HepG2 (cell line): ENCODE results near the gene MYO1C. TPM values are rescaled to one million over a fixed set of nuclear protein-coding genes. Genes with fewer than 3 reads are reported as not detected.

Experiments
- ATAC-seq: fragments of 200-7000 bp; cut with Tn5 transposase; 3 replicates; pipeline ENCODE4 v1.9.1; 2020; ENCODE audit warnings: mild to moderate bottlenecking, moderate library complexity
- BruUV-seq: library from RNA; stranded (reverse); fragments of 400-500 nt; replicated peaks from 2 replicates; lab custom pipeline; 2021; lab: Mats Ljungman, UMichigan
- CTCF ChIA-PET: fragments of 300-600 bp; formaldehyde crosslinking; extraction: SDS; loops from one replicate; lab custom pipeline; 2021; ENCODE audit warnings: low total read pairs, inconsistent platforms, low intra/inter-chr PET ratio; lab: Yijun Ruan, JAX
- POLR2A ChIA-PET: fragments of 350-600 bp; sonication (Branson Sonifier 250); formaldehyde crosslinking; loops from one replicate; lab custom pipeline; 2020; ENCODE audit warnings: antibody characterized with exemption, inconsistent platforms; lab: Yijun Ruan, JAX
- DNase-seq: peaks from one replicate; pipeline ENCODE4 v3.0.0-alpha.2; 2015; ENCODE audit warnings: low spot score
- FAIRE-seq: peaks from 3 replicates; lab custom pipeline; 2011; peaks lifted over from hg19 to GRCh38; lab: Jason Lieb, UNC
- H2AFZ ChIP-seq: one replicate; pipeline ENCODE4 v1.6.1; 2011; ENCODE audit warnings: low read length, inconsistent platforms
- H3K27ac ChIP-seq: fragments of 300-600 bp; 3 replicates; pipeline ENCODE4 v1.8.0; 2011; ENCODE audit warnings: mixed run types, mild to moderate bottlenecking, mixed read lengths, low read length, inconsistent platforms; ENCODE audit not compliant: insufficient read depth; ENCODE audit errors: extremely low read length
- H3K27me3 ChIP-seq, 2 experiments: fragments of 200-600 bp in 1 of 2; 2 replicates in 1 of 2; 3 replicates in 1 of 2; pipeline versions ENCODE4 v1.6.0 to v1.8.0; 2011; ENCODE audit warnings: low read length in 2 of 2, mild to moderate bottlenecking in 2 of 2, moderate library complexity in 2 of 2, inconsistent platforms in 1 of 2; ENCODE audit not compliant: insufficient read depth in 2 of 2, control insufficient read depth in 1 of 2
- H3K36me3 ChIP-seq, 2 experiments: fragments of 200-600 bp in 1 of 2; replicated peaks in 1 of 2; 2 replicates in 1 of 2; 3 replicates in 1 of 2; pipeline versions ENCODE4 v1.5.1 to v1.8.0; 2011; ENCODE audit warnings: low read length in 2 of 2, inconsistent platforms in 1 of 2; ENCODE audit not compliant: insufficient read depth in 2 of 2, control insufficient read depth in 1 of 2
- H3K4me1 ChIP-seq: 2 replicates; pipeline ENCODE4 v1.5.1; 2012; ENCODE audit warnings: low read length, inconsistent platforms; ENCODE audit not compliant: insufficient read depth
- H3K4me2 ChIP-seq: 2 replicates; pipeline ENCODE4 v1.6.0; 2011; ENCODE audit warnings: low read depth, low read length, inconsistent platforms
- H3K4me3 ChIP-seq, 3 experiments: fragments of 200-600 bp in 1 of 3; sonication (generic), shearing (Covaris generic) in 1 of 3; replicated peaks in 1 of 3; 2 replicates each; pipeline ENCODE4 v1.5.1; 2011 to 2016; ENCODE audit warnings: low read length in 3 of 3, inconsistent platforms in 2 of 3, low read depth in 2 of 3, mild to moderate bottlenecking in 2 of 3, control low read depth in 1 of 3, mixed read lengths in 1 of 3; ENCODE audit not compliant: insufficient read depth in 1 of 3
- H3K79me2 ChIP-seq: one replicate; pipeline ENCODE4 v1.6.1; 2011; ENCODE audit warnings: low read length, inconsistent platforms; ENCODE audit not compliant: insufficient read depth
- H3K9ac ChIP-seq: 2 replicates; pipeline ENCODE4 v1.6.0; 2011; ENCODE audit warnings: mild to moderate bottlenecking, low read depth, low read length, inconsistent platforms; ENCODE audit not compliant: insufficient read depth
- H3K9me3 ChIP-seq: 2 replicates; pipeline ENCODE4 v1.5.1; 2012; ENCODE audit warnings: mild to moderate bottlenecking, low read length
- H4K20me1 ChIP-seq: 2 replicates; pipeline ENCODE4 v1.6.0; 2011; ENCODE audit warnings: inconsistent platforms, mild to moderate bottlenecking, low read length, moderate library complexity; ENCODE audit not compliant: insufficient read depth
- DRAP1 ChIP-seq: IDR thresholded peaks from 2 replicates; pipeline ENCODE4 v1.6.1; 2016; ENCODE audit warnings: missing genetic modification reagents, missing compliant biosample characterization
- NR2C2 ChIP-seq: sonication (generic); formaldehyde crosslinking; IDR thresholded peaks from 2 replicates; pipeline ENCODE4 v1.4.0; 2020; ENCODE audit warnings: missing genetic modification reagents, mild to moderate bottlenecking, moderate library complexity, borderline replicate concordance
- ONECUT2 ChIP-seq: sonication (generic); formaldehyde crosslinking; IDR thresholded peaks from 2 replicates; pipeline ENCODE4 v1.4.0; 2020; ENCODE audit warnings: missing genetic modification reagents
- SAFB2 ChIP-seq: sonication (generic); formaldehyde crosslinking; IDR thresholded peaks from 2 replicates; pipeline ENCODE4 v1.5.1; 2020; ENCODE audit warnings: missing genetic modification reagents, low read depth, mild to moderate bottlenecking, borderline replicate concordance
- SIX4 ChIP-seq: sonication (generic); formaldehyde crosslinking; IDR thresholded peaks from 2 replicates; pipeline ENCODE4 v1.4.0; 2020; ENCODE audit warnings: missing genetic modification reagents
- ZBTB25 ChIP-seq: IDR thresholded peaks from 2 replicates; pipeline ENCODE4 v1.6.1; 2018; ENCODE audit warnings: missing genetic modification reagents
- ZNF484 ChIP-seq: sonication (generic); formaldehyde crosslinking; IDR thresholded peaks from 2 replicates; pipeline ENCODE4 v1.5.1; 2020; ENCODE audit warnings: mild to moderate bottlenecking, low read depth, missing genetic modification reagents, borderline replicate concordance
- ZNF703 ChIP-seq: sonication (generic); formaldehyde crosslinking; IDR thresholded peaks from 2 replicates; pipeline ENCODE4 v1.5.1; 2020; ENCODE audit warnings: missing genetic modification reagents, mild to moderate bottlenecking, moderate library complexity, borderline replicate concordance
- ZNF850 ChIP-seq: sonication (generic); formaldehyde crosslinking; conservative IDR thresholded peaks from 2 replicates; pipeline ENCODE4 v1.9.0; 2021; ENCODE audit warnings: mild to moderate bottlenecking, missing genetic modification reagents
- ZSCAN20 ChIP-seq: sonication (generic); formaldehyde crosslinking; IDR thresholded peaks from 2 replicates; pipeline ENCODE4 v1.4.0; 2020; ENCODE audit warnings: missing genetic modification reagents, mild to moderate bottlenecking, borderline replicate concordance
- ZSCAN5A ChIP-seq: sonication (generic); formaldehyde crosslinking; IDR thresholded peaks from 2 replicates; pipeline ENCODE4 v1.8.0; 2022; ENCODE audit warnings: mild to moderate bottlenecking, missing genetic modification reagents, borderline replicate concordance
- WGBS: methylation state at CpG from one replicate; pipeline ENCODE4 v1.1.6; 2017; ENCODE audit warnings: low lambda C conversion rate; 5-methylcytosine and 5-hydroxymethylcytosine counted together
- in situ Hi-C: cut with HindIII; loops from 2 replicates; pipeline ENCODE4 v1.10.0; 2017; ENCODE audit warnings: low pct_unique_long_range_greater_than_20kb; ENCODE audit not compliant: extremely low pct_ligation_motif_present
- intact Hi-C: fragments of 100-400 bp; cut with micrococcal nuclease; formaldehyde crosslinking; loops from one replicate; pipeline ENCODE4 v1.10.0; 2022; ENCODE audit not compliant: unreplicated experiment
- polyA plus RNA-seq, 8 experiments: library from polyadenylated mRNA; depleted of rRNA in 3 of 8; stranded (reverse) in 7 of 8; unstranded in 1 of 8; fragments of >200 nt; fragmentation: Illumina TruSeq in 4 of 8; extraction: Trizol in 4 of 8; gene quantifications; 2 replicates each; pipeline versions ENCODE4 v1.2.1 to v1.2.3, GENCODE V29; 2011 to 2016; ENCODE audit warnings: low read depth in 4 of 8, missing spikeins in 1 of 8, mixed read lengths in 1 of 8; ENCODE audit not compliant: insufficient read depth in 1 of 8
- total RNA-seq, 5 experiments: library from RNA; depleted of rRNA; stranded (reverse); fragments of >200 nt; fragmentation: Illumina TruSeq; extraction: Trizol; gene quantifications; 2 replicates each; pipeline ENCODE4 v1.2.3, GENCODE V29; 2016; ENCODE audit warnings: low read depth in 1 of 5

Gene MYO1C
- total and polyA plus RNA-seq, 2 of the 13 experiments (the other 11 are each of a cell fraction or from before 2014, with no cell fraction given): 22.7 to 40.8 TPM

GRCh38 chr17:1518410-1518809 is 25.9 kb upstream of the MYO1C start:
- ATAC-seq (no peak), DNase-seq (no peak), FAIRE-seq (no peak)
- no TSS peak for BruUV-seq
- ChIA-PET CTCF (no interaction called here), POLR2A (no interaction called here)
- H3K27ac ChIP-seq: no peak overlapping the region
- H3K9me3 ChIP-seq: no peaks in the 10 kb centered on the region
- 97% methylated on average over 2 of the region's 2 CpGs for WGBS
- no peaks in the 10 kb centered on the region; a peak in 1 of 5 replicates for H3K27me3 ChIP-seq
- in situ Hi-C loops: loop anchor here (5.0 to 10.0 kb wide), 2 partner anchors 151 to 244 kb away; partner anchors contain the start of genes BHLHA9 and TRARG1
- H3K4me1 ChIP-seq: peaks cover 17% of the 10 kb centered on the region
- no peak overlapping the region for H3K4me3 ChIP-seq
- H3K79me2 ChIP-seq: peaks cover 15% of the 10 kb centered on the region
- intact Hi-C loops: loop anchor here (5.0 kb wide), 1 partner anchor 44 kb away; the partner anchor contains the start of gene PITPNA
- peaks cover 0 to 7% of the 10 kb centered on the region in 2 experiments; a peak in 4 of 5 replicates for H3K36me3 ChIP-seq
- H2AFZ ChIP-seq: no peak overlapping the region
- no peak overlapping the region for H3K4me2 ChIP-seq
- no peak overlapping the region for H3K9ac ChIP-seq
- no peaks in the 10 kb centered on the region for H4K20me1 ChIP-seq
- TF ChIP-seq ZSCAN20 (CRISPR knock-in tag) (no peak), NR2C2 (CRISPR knock-in tag) (no peak), SIX4 (CRISPR knock-in tag) (no peak), ONECUT2 (CRISPR knock-in tag) (no peak), SAFB2 (no peak)

GRCh38 chr17:1516388-1517161 is 24.1 kb upstream of the MYO1C start, which contains the start of gene INPP5K:
INPP5K (minus strand) TSS chr17:1516612; CDS start chr17:1516499, 113 bp downstream.
- POLR2A ChIA-PET: interaction anchor here (0.6 to 3.2 kb wide), 27 partner anchors 9 to 257 kb away, joined by 3 to 21 read pairs (median 4); partner anchors contain the start of genes CRK, MYO1C, PITPNA and RILP
- intact Hi-C loops (loop anchor here (1.0 to 5.0 kb wide), 2 partner anchors 28 to 46 kb away; partner anchors contain the start of gene PITPNA), in situ Hi-C loops (loop anchor here (5.0 to 10.0 kb wide), 2 partner anchors 149 to 242 kb away; partner anchors contain the start of genes BHLHA9 and TRARG1)
- H3K4me3 ChIP-seq: peak within 1 kb of the TSS; percentile 96 to 100 (median 97)
- BruUV-seq: no TSS peak
- H2AFZ ChIP-seq: peak within 1 kb of the TSS; percentile 18
- H3K79me2 ChIP-seq: peaks cover 15% of the 10 kb centered on the region
- peak within 1 kb of the TSS; percentile 96 for H3K4me2 ChIP-seq
- H3K9me3 ChIP-seq: no peaks in the 10 kb centered on the region
- DNase-seq: peak; percentile 93
- peaks cover 0 to 6% of the 10 kb centered on the region in 2 experiments; a peak in 4 of 5 replicates for H3K36me3 ChIP-seq
- CTCF ChIA-PET: interaction anchor here (1.7 kb wide), 1 partner anchor 151 kb away, joined by 9 read pairs; no protein-coding TSS in a partner anchor
- H3K27ac ChIP-seq: peak within 1 kb of the TSS; percentile 73
- peaks cover 17% of the 10 kb centered on the region for H3K4me1 ChIP-seq
- peak; percentile 87 for FAIRE-seq
- ATAC-seq: peak; percentile 94
- no peaks in the 10 kb centered on the region for H4K20me1 ChIP-seq
- 0% methylated on average over 28 of the region's 91 CpGs for WGBS
- peak within 1 kb of the TSS; percentile 91 for H3K9ac ChIP-seq
- no peaks in the 10 kb centered on the region; a peak in 1 of 5 replicates for H3K27me3 ChIP-seq
- TF ChIP-seq ZNF703 (no peak), ZNF484 (no peak), DRAP1 (CRISPR knock-in tag) (peak; percentile 44; the same call in 1 of the 2 replicates), ZSCAN5A (CRISPR knock-in tag) (no peak), ZBTB25 (CRISPR knock-in tag) (0 out of 2 replicates have a peak, but pooled peaks have one; percentile 52), ZNF850 (CRISPR knock-in tag) (no peak)
